ENCODE results near the gene GRPR.
"Not testable (repeated sequence)": the region's sequence is repeated elsewhere in the genome, so short reads cannot be mapped to it uniquely, and the experiment has no call there.

GRPR gene

DNA sequence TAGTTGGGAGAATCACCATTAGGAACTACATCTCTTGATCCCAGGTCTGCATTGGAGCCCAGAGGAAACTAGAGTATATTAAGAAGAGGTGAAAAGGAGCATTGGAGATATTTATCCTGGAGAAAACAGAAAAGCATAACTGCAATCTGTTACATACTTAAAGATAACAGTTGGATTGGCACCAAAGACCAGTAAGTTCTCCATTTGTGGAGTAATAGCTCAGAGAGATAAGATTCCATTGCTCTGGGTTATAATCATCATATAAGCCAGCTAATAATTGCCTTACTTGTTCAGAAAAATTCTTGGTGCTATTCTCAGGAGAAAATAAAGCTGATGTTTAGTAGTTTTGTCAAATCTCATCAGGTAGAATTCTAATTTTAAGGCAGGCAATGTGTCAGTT lies 20.6 kb downstream of the GRPR start:
- TF ChIP-seq, protein P1, sequence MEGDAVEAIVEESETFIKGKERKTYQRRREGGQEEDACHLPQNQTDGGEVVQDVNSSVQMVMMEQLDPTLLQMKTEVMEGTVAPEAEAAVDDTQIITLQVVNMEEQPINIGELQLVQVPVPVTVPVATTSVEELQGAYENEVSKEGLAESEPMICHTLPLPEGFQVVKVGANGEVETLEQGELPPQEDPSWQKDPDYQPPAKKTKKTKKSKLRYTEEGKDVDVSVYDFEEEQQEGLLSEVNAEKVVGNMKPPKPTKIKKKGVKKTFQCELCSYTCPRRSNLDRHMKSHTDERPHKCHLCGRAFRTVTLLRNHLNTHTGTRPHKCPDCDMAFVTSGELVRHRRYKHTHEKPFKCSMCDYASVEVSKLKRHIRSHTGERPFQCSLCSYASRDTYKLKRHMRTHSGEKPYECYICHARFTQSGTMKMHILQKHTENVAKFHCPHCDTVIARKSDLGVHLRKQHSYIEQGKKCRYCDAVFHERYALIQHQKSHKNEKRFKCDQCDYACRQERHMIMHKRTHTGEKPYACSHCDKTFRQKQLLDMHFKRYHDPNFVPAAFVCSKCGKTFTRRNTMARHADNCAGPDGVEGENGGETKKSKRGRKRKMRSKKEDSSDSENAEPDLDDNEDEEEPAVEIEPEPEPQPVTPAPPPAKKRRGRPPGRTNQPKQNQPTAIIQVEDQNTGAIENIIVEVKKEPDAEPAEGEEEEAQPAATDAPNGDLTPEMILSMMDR (IDR thresholded peaks at IDR 0.05; ENCODE audit: borderline replicate concordance, insufficient read depth, low read depth, low read length) = no peak
- H3K4me3 ChIP-seq (ENCODE audit: low read depth, low read length) = no peak overlapping the region

DNA sequence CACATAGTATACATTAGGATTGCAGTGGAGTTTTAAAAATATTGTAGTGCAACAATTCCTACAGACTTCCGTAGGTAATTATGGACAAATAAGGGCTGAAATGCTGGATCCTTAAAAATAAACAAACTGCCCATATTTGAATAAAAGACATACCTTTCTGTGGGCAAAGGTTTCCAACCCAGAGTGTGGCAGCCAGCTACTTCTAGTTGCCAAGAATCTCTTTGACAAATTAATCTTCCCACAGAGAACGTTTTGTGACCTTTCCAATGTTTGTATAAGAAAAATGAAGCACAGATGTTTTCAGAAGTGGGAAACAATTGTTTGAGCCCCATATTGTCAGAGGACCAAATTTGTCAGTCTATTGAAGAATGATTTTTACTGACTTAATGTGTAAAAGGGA lies 21.1 kb downstream of the GRPR start:
- H3K4me3 ChIP-seq (ENCODE audit: low read depth, low read length) = no peak overlapping the region
- TF ChIP-seq, protein P1 (IDR thresholded peaks at IDR 0.05; ENCODE audit: borderline replicate concordance, insufficient read depth, low read depth, low read length) = no peak

DNA sequence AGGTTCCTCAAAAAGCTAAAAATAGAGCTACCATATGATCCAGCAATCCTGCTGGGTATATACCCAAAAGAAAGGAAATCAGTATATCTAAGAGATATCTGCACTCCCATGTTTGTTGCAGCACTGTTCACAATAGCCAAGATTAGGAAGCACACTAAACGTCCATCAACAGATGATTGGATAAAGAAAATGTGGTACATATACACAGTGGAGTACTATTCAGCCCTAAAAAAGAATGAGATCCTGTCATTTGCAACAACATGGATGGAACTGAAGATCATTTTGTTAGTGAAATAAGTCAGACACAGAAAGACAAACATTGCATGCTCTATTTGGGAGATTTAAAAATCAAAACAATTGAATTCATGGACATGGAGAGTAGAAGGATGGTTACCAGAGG lies 21.7 kb downstream of the GRPR start:
- H3K4me3 ChIP-seq (ENCODE audit: low read depth, low read length) = not testable (repeated sequence)

DNA sequence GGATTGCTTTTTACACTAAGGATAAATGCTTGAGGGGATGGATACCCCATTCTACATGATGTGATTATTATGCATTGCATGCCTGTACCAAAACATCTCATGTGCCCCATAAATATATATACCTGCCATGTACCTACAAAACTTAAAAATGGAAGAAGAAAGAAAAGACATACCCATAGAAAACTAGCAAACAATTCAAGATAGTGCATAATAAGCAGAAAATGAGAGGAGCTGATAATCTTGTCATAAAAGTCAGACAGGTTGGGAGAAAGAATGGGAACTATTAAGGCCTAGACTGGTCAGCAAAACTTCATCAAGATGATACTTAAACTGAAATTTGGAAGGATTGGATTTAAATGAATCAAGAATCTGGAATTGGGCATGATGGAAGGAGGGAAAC lies 22.3 kb downstream of the GRPR start:
- H3K4me3 ChIP-seq (ENCODE audit: low read depth, low read length) = no peak overlapping the region
- TF ChIP-seq, protein P1 (IDR thresholded peaks at IDR 0.05; ENCODE audit: borderline replicate concordance, insufficient read depth, low read depth, low read length) = no peak

GRCh38 chrX:16148896-16149295 lies 25.5 kb downstream of the GRPR start:
- TF ChIP-seq, protein P1 (IDR thresholded peaks at IDR 0.05; ENCODE audit: borderline replicate concordance, insufficient read depth, low read depth, low read length) = no peak
- no peak overlapping the region for H3K4me3 ChIP-seq (ENCODE audit: low read depth, low read length)

DNA sequence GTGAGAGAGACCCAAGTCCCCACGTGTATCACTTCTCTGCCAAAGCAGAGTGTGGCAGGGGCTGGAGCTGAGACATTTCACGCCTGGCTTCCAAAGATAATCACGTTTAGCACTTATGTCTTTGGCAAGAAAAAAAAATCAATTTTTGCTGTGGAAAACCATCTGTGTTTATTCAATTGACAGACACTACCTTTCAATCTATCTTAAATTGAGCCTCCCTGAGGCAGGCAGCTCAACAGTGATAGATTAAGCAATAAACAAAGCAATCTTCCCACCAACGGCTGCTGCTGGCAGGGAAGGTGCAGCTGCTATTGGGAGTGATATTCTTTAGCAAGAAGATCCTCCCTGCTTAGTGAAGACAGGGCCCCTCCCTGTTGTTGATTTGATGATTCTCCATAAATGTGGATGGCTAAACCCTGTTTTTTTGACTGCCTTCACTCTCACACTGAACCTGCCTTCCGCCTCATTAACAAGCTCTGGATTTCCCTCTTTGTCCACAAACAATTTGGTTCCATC lies 32.3 kb downstream of the GRPR start:
- no peak overlapping the region for H3K4me3 ChIP-seq (ENCODE audit: low read depth, low read length)
- TF ChIP-seq, protein P1 (IDR thresholded peaks at IDR 0.05; ENCODE audit: borderline replicate concordance, insufficient read depth, low read depth, low read length) = no peak

DNA sequence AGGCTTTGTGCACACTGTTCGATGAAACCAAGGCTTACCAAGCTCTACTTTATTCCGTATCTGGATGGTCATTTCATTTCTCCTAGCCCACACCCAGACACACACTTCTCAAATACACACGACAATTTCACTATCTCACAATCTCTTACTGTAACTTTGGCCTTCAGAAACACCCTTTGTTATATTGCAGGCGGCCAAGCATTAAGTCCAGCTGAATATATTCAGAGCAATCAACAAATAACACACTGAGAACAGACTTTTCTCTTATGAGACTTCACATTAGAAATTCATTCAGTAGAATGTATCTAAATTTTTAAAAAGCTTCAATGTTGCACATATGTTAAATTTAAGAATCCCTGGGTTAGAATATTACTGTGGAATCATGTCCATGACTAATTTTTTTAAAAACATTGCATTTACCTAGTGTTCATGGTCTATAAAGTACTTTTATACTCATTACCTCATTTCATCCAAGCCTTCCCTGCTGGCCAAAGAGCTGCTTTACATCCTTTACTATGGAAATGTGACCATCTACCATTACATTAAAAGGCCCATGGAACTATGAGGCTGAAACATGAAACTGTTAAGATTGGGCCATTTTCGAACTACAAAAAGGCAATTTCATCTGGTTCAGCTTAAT lies 33.4 kb downstream of the GRPR start:
- H3K4me3 ChIP-seq (ENCODE audit: low read depth, low read length) = no peak overlapping the region
- TF ChIP-seq, protein P1 (IDR thresholded peaks at IDR 0.05; ENCODE audit: borderline replicate concordance, insufficient read depth, low read depth, low read length) = no peak

All from GM12875 (cell line).